Spleen (tissue), 11 donors: ENCODE data around the gene LRRC10B. TPM values are rescaled to one million over a fixed set of nuclear protein-coding genes. Genes with fewer than 3 reads are reported as not detected.

Experiments used
- DNase-seq: peaks from one replicate; pipeline ENCODE4 v3.0.0-alpha.2; 2020
- H3K27ac ChIP-seq, 8 donors: fragments of 200-600 bp; sonication (generic) in 7 of 8; 1 replicate in 4 of 8; 2 replicates in 4 of 8; pipeline versions ENCODE4 v1.5.0 to v1.8.0; 2016 to 2021; ENCODE audit warnings: inconsistent platforms in 4 of 8, mild to moderate bottlenecking in 4 of 8, moderate library complexity in 1 of 8
- H3K27me3 ChIP-seq, 7 donors: fragments of 200-600 bp; sonication (generic) in 6 of 7; replicated peaks in 1 of 7; 1 replicate in 4 of 7; 2 replicates in 3 of 7; pipeline versions ENCODE4 v1.5.0 to v1.8.0; 2016 to 2021; ENCODE audit warnings: inconsistent platforms in 3 of 7, mild to moderate bottlenecking in 1 of 7
- H3K36me3 ChIP-seq, 6 donors: fragments of 200-600 bp; sonication (generic) in 5 of 6; 1 replicate in 4 of 6; 2 replicates in 2 of 6; pipeline versions ENCODE4 v1.5.0 to v1.8.0; 2016 to 2021; ENCODE audit warnings: inconsistent platforms in 2 of 6
- H3K4me1 ChIP-seq, 6 donors: fragments of 200-600 bp; sonication (generic) in 5 of 6; 1 replicate in 3 of 6; 2 replicates in 3 of 6; pipeline versions ENCODE4 v1.5.0 to v1.8.0; 2016 to 2021; ENCODE audit warnings: inconsistent platforms in 3 of 6
- H3K4me3 ChIP-seq, 8 donors: fragments of 200-600 bp; sonication (generic) in 7 of 8; 1 replicate in 4 of 8; 2 replicates in 4 of 8; pipeline versions ENCODE4 v1.5.0 to v1.8.0; 2016 to 2021; ENCODE audit warnings: inconsistent platforms in 4 of 8, mild to moderate bottlenecking in 4 of 8, moderate library complexity in 2 of 8
- H3K9me3 ChIP-seq, 8 donors: fragments of 200-600 bp; sonication (generic) in 7 of 8; 1 replicate in 4 of 8; 2 replicates in 4 of 8; pipeline versions ENCODE4 v1.5.0 to v1.8.0; 2016 to 2021; ENCODE audit warnings: inconsistent platforms in 4 of 8
- CTCF ChIP-seq, 11 experiments: fragments of 200-600 bp in 7 of 11; fragments of 450-650 bp in 4 of 11; sonication (generic) in 4 of 11; IDR thresholded peaks in 8 of 11; conservative IDR thresholded peaks in 3 of 11; 1 replicate in 7 of 11; 2 replicates in 4 of 11; pipeline versions ENCODE4 v1.4.0 to v1.8.0; 2016 to 2021; ENCODE audit warnings: antibody characterized with exemption in 11 of 11, inconsistent platforms in 4 of 11, mild to moderate bottlenecking in 1 of 11
- POLR2A ChIP-seq, 3 donors: fragments of 450-650 bp; IDR thresholded peaks; one replicate each; pipeline ENCODE4 v1.5.1; 2017; ENCODE audit warnings: antibody characterized with exemption in 3 of 3, mild to moderate bottlenecking in 1 of 3
- POLR2AphosphoS5 ChIP-seq, 3 donors: sonication (generic); formaldehyde crosslinking; IDR thresholded peaks; one replicate each; pipeline ENCODE4 v1.5.1; 2017; ENCODE audit warnings: antibody characterized with exemption in 3 of 3
- WGBS, 5 donors: extraction: QIAGEN DNeasy Blood & Tissue Kit in 3 of 5; methylation state at CpG; one replicate each; pipeline versions ENCODE4 v1.1.5 to v1.1.7; 2013 to 2018; 5-methylcytosine and 5-hydroxymethylcytosine counted together
- intact Hi-C: fragments of 100-400 bp; cut with DNase I; formaldehyde crosslinking; loops from one replicate; pipeline ENCODE4 v1.15.0; 2023; ENCODE audit warnings: low total_unique reads
- polyA plus RNA-seq, 3 donors: library from polyadenylated mRNA; stranded (reverse); fragments of 200-250 nt; gene quantifications; one replicate each; pipeline ENCODE4 v1.2.1, GENCODE V29; 2013
- total RNA-seq, 7 donors: library from RNA; depleted of rRNA in 3 of 7; stranded (reverse); fragments of >200 nt in 3 of 7; fragmentation: NEBNext Ultra II Directional in 4 of 7; extraction: Animal tissue kit (Norgen Biotek cat#: 25700) in 4 of 7; gene quantifications; one replicate each; pipeline versions ENCODE4 v1.1.0 to v1.2.1, GENCODE V29; 2016 to 2021
- donor health status: healthy with polysubstance abuse.
- donor health status: DM: no; HTN: no; CAD: no; lungs with moderate emphysema.
- donor health status: DM: no; HTN: no; CAD: no.
- donor health status: Bipolar disorder and iron deficiency.
- donor health status: healthy.
- donor health status: DM: no; HTN: no; CAD: no.
- donor health status: DM: yes; HTN: yes; CAD: no.

The LRRC10B gene
- total and polyA plus RNA-seq, 10 donors: 0.27 to 0.82 (median 0.33) TPM; not detected in 4

- peaks cover 9 to 26% (median 22%) of the 10 kb centered on the region in 6 donors for H3K4me1 ChIP-seq
- intact Hi-C loops: no loop called here
- H3K27ac ChIP-seq: no peak overlapping the region
- H3K27me3 ChIP-seq: peaks cover 7 to 61% (median 46%) of the 10 kb centered on the region in 7 donors
- H3K9me3 ChIP-seq: no peaks in the 10 kb centered on the region
- no peaks in the 10 kb centered on the region for H3K36me3 ChIP-seq
- DNase-seq: no peak
- TF ChIP-seq CTCF (IDR thresholded peaks at IDR 0.05 in 8 of 11, conservative IDR thresholded peaks at IDR 0.05 in 3 of 11) (no peak), POLR2A (IDR thresholded peaks at IDR 0.05) (no peak), POLR2AphosphoS5 (IDR thresholded peaks at IDR 0.05) (no peak)
- no peak overlapping the region for H3K4me3 ChIP-seq
- WGBS, 5 donors: 57 to 67% (median 66%) methylated on average over 10 of the region's 10 CpGs
These were observed 2.9 kb upstream of the LRRC10B start for GRCh38 chr11:61505640-61506155.

GRCh38 chr11:61507012-61507768, 1.4 kb upstream of the LRRC10B start:
- intact Hi-C loops: no loop called here
- Histone ChIP-seq H3K27me3 (peaks cover 7 to 76% (median 48%) of the 10 kb centered on the region in 7 donors), H3K4me1 (peaks cover 9 to 26% (median 22%) of the 10 kb centered on the region in 6 donors), H3K9me3 (no peaks in the 10 kb centered on the region), H3K27ac (no peak overlapping the region), H3K4me3 (no peak overlapping the region), H3K36me3 (no peaks in the 10 kb centered on the region)
- no peak for TF ChIP-seq CTCF (IDR thresholded peaks at IDR 0.05 in 8 of 11, conservative IDR thresholded peaks at IDR 0.05 in 3 of 11)
- no peak for TF ChIP-seq POLR2AphosphoS5 (IDR thresholded peaks at IDR 0.05)
- TF ChIP-seq POLR2A (IDR thresholded peaks at IDR 0.05): no peak
- no peak for DNase-seq
- 61 to 75% (median 69%) methylated on average over 14 of the region's 14 CpGs for WGBS, 5 donors

- TF ChIP-seq POLR2AphosphoS5 (IDR thresholded peaks at IDR 0.05): peak in 2 of 3 donors; percentile 43 to 61
- TF ChIP-seq CTCF (IDR thresholded peaks at IDR 0.05 in 8 of 11, conservative IDR thresholded peaks at IDR 0.05 in 3 of 11): peak in 8 of 11 experiments; percentile 36 to 75 (median 52)
- TF ChIP-seq POLR2A (IDR thresholded peaks at IDR 0.05): no peak
- Histone ChIP-seq H3K4me3 (peak overlapping the region; percentile 1 to 66 (median 31)), H3K9me3 (no peaks in the 10 kb centered on the region), H3K4me1 (peaks cover 9 to 31% (median 22%) of the 10 kb centered on the region in 6 donors), H3K27ac (peak overlapping the region in 1 of 8 donors; percentile 33), H3K36me3 (no peaks in the 10 kb centered on the region), H3K27me3 (peaks cover 7 to 92% (median 48%) of the 10 kb centered on the region in 7 donors)
- intact Hi-C loops: no loop called here
- 0 to 12% (median 6%) methylated on average over 23 to 117 of the region's 117 CpGs for WGBS, 5 donors
- DNase-seq: peak; percentile 85
These were observed 787 bp downstream of the LRRC10B start for GRCh38 chr11:61509043-61510029.
